HepG2 (cell line): ENCODE results near the gene DOCK9. TPM values are rescaled to one million over a fixed set of nuclear protein-coding genes. Genes with fewer than 3 reads are reported as not detected.

Experiments
- ATAC-seq: fragments of 200-7000 bp; cut with Tn5 transposase; 3 replicates; pipeline ENCODE4 v1.9.1; 2020; ENCODE audit warnings: mild to moderate bottlenecking, moderate library complexity
- BruUV-seq: library from RNA; stranded (reverse); fragments of 400-500 nt; replicated peaks from 2 replicates; lab custom pipeline; 2021; lab: Mats Ljungman, UMichigan
- CTCF ChIA-PET: fragments of 300-600 bp; formaldehyde crosslinking; extraction: SDS; loops from one replicate; lab custom pipeline; 2021; ENCODE audit warnings: low total read pairs, inconsistent platforms, low intra/inter-chr PET ratio; lab: Yijun Ruan, JAX
- POLR2A ChIA-PET: fragments of 350-600 bp; sonication (Branson Sonifier 250); formaldehyde crosslinking; loops from one replicate; lab custom pipeline; 2020; ENCODE audit warnings: antibody characterized with exemption, inconsistent platforms; lab: Yijun Ruan, JAX
- DNase-seq: peaks from one replicate; pipeline ENCODE4 v3.0.0-alpha.2; 2015; ENCODE audit warnings: low spot score
- FAIRE-seq: peaks from 3 replicates; lab custom pipeline; 2011; peaks lifted over from hg19 to GRCh38; lab: Jason Lieb, UNC
- H2AFZ ChIP-seq: one replicate; pipeline ENCODE4 v1.6.1; 2011; ENCODE audit warnings: low read length, inconsistent platforms
- H3K27ac ChIP-seq: fragments of 300-600 bp; 3 replicates; pipeline ENCODE4 v1.8.0; 2011; ENCODE audit warnings: mixed run types, mild to moderate bottlenecking, mixed read lengths, low read length, inconsistent platforms; ENCODE audit not compliant: insufficient read depth; ENCODE audit errors: extremely low read length
- H3K27me3 ChIP-seq, 2 experiments: fragments of 200-600 bp in 1 of 2; 2 replicates in 1 of 2; 3 replicates in 1 of 2; pipeline versions ENCODE4 v1.6.0 to v1.8.0; 2011; ENCODE audit warnings: low read length in 2 of 2, mild to moderate bottlenecking in 2 of 2, moderate library complexity in 2 of 2, inconsistent platforms in 1 of 2; ENCODE audit not compliant: insufficient read depth in 2 of 2, control insufficient read depth in 1 of 2
- H3K36me3 ChIP-seq, 2 experiments: fragments of 200-600 bp in 1 of 2; replicated peaks in 1 of 2; 2 replicates in 1 of 2; 3 replicates in 1 of 2; pipeline versions ENCODE4 v1.5.1 to v1.8.0; 2011; ENCODE audit warnings: low read length in 2 of 2, inconsistent platforms in 1 of 2; ENCODE audit not compliant: insufficient read depth in 2 of 2, control insufficient read depth in 1 of 2
- H3K4me1 ChIP-seq: 2 replicates; pipeline ENCODE4 v1.5.1; 2012; ENCODE audit warnings: low read length, inconsistent platforms; ENCODE audit not compliant: insufficient read depth
- H3K4me2 ChIP-seq: 2 replicates; pipeline ENCODE4 v1.6.0; 2011; ENCODE audit warnings: low read depth, low read length, inconsistent platforms
- H3K4me3 ChIP-seq, 3 experiments: fragments of 200-600 bp in 1 of 3; sonication (generic), shearing (Covaris generic) in 1 of 3; replicated peaks in 1 of 3; 2 replicates each; pipeline ENCODE4 v1.5.1; 2011 to 2016; ENCODE audit warnings: low read length in 3 of 3, inconsistent platforms in 2 of 3, low read depth in 2 of 3, mild to moderate bottlenecking in 2 of 3, control low read depth in 1 of 3, mixed read lengths in 1 of 3; ENCODE audit not compliant: insufficient read depth in 1 of 3
- H3K79me2 ChIP-seq: one replicate; pipeline ENCODE4 v1.6.1; 2011; ENCODE audit warnings: low read length, inconsistent platforms; ENCODE audit not compliant: insufficient read depth
- H3K9ac ChIP-seq: 2 replicates; pipeline ENCODE4 v1.6.0; 2011; ENCODE audit warnings: mild to moderate bottlenecking, low read depth, low read length, inconsistent platforms; ENCODE audit not compliant: insufficient read depth
- H3K9me3 ChIP-seq: 2 replicates; pipeline ENCODE4 v1.5.1; 2012; ENCODE audit warnings: mild to moderate bottlenecking, low read length
- H4K20me1 ChIP-seq: 2 replicates; pipeline ENCODE4 v1.6.0; 2011; ENCODE audit warnings: inconsistent platforms, mild to moderate bottlenecking, low read length, moderate library complexity; ENCODE audit not compliant: insufficient read depth
- ARID2 ChIP-seq: sonication (generic); formaldehyde crosslinking; IDR thresholded peaks from 2 replicates; pipeline ENCODE4 v1.8.1; 2022; ENCODE audit warnings: mild to moderate bottlenecking, missing genetic modification reagents, borderline replicate concordance
- ARNT2 ChIP-seq: sonication (generic); formaldehyde crosslinking; IDR thresholded peaks from 2 replicates; pipeline ENCODE4 v1.8.0; 2022; ENCODE audit warnings: mild to moderate bottlenecking, low read depth, missing genetic modification reagents, moderate library complexity
- MEIS1 ChIP-seq: sonication (generic); formaldehyde crosslinking; IDR thresholded peaks from 2 replicates; pipeline ENCODE4 v1.9.0; 2021; ENCODE audit warnings: mild to moderate bottlenecking, missing genetic modification reagents, moderate library complexity, borderline replicate concordance
- REXO4 ChIP-seq: sonication (generic); formaldehyde crosslinking; IDR thresholded peaks from 2 replicates; pipeline ENCODE4 v1.8.0; 2022; ENCODE audit warnings: missing genetic modification reagents, mild to moderate bottlenecking, borderline replicate concordance
- SNRNP70 ChIP-seq: fragments of 200-400 bp; formaldehyde crosslinking; IDR thresholded peaks from 2 replicates; pipeline ENCODE4 v1.6.1; 2017; ENCODE audit warnings: mild to moderate bottlenecking, low read depth, low read length, moderate library complexity
- ZBTB49 ChIP-seq: sonication (generic); formaldehyde crosslinking; IDR thresholded peaks from 2 replicates; pipeline ENCODE4 v1.4.0; 2020; ENCODE audit warnings: missing genetic modification reagents, borderline replicate concordance
- ZNF329 ChIP-seq: sonication (generic); formaldehyde crosslinking; IDR thresholded peaks from 2 replicates; pipeline ENCODE4 v1.9.0; 2021; ENCODE audit warnings: low read depth, mild to moderate bottlenecking, missing genetic modification reagents
- ZNF451 ChIP-seq: sonication (generic); formaldehyde crosslinking; IDR thresholded peaks from 2 replicates; pipeline ENCODE4 v1.5.0; 2020; ENCODE audit warnings: mild to moderate bottlenecking, missing genetic modification reagents
- ZNF572 ChIP-seq: sonication (generic); formaldehyde crosslinking; IDR thresholded peaks from 2 replicates; pipeline ENCODE4 v1.5.1; 2020; ENCODE audit warnings: mild to moderate bottlenecking, missing genetic modification reagents
- ZNF678 ChIP-seq: sonication (generic); formaldehyde crosslinking; IDR thresholded peaks from 2 replicates; pipeline ENCODE4 v1.4.0; 2020; ENCODE audit warnings: mild to moderate bottlenecking, missing genetic modification reagents
- ZNF792 ChIP-seq: IDR thresholded peaks from 2 replicates; pipeline ENCODE4 v1.6.1; 2016
- WGBS: methylation state at CpG from one replicate; pipeline ENCODE4 v1.1.6; 2017; ENCODE audit warnings: low lambda C conversion rate; 5-methylcytosine and 5-hydroxymethylcytosine counted together
- in situ Hi-C: cut with HindIII; loops from 2 replicates; pipeline ENCODE4 v1.10.0; 2017; ENCODE audit warnings: low pct_unique_long_range_greater_than_20kb; ENCODE audit not compliant: extremely low pct_ligation_motif_present
- intact Hi-C: fragments of 100-400 bp; cut with micrococcal nuclease; formaldehyde crosslinking; loops from one replicate; pipeline ENCODE4 v1.10.0; 2022; ENCODE audit not compliant: unreplicated experiment
- polyA plus RNA-seq, 8 experiments: library from polyadenylated mRNA; depleted of rRNA in 3 of 8; stranded (reverse) in 7 of 8; unstranded in 1 of 8; fragments of >200 nt; fragmentation: Illumina TruSeq in 4 of 8; extraction: Trizol in 4 of 8; gene quantifications; 2 replicates each; pipeline versions ENCODE4 v1.2.1 to v1.2.3, GENCODE V29; 2011 to 2016; ENCODE audit warnings: low read depth in 4 of 8, missing spikeins in 1 of 8, mixed read lengths in 1 of 8; ENCODE audit not compliant: insufficient read depth in 1 of 8
- total RNA-seq, 5 experiments: library from RNA; depleted of rRNA; stranded (reverse); fragments of >200 nt; fragmentation: Illumina TruSeq; extraction: Trizol; gene quantifications; 2 replicates each; pipeline ENCODE4 v1.2.3, GENCODE V29; 2016; ENCODE audit warnings: low read depth in 1 of 5
- TF ChIP-seq, protein P1 (sequence below): sonication (generic); formaldehyde crosslinking; IDR thresholded peaks from 2 replicates; pipeline ENCODE4 v1.5.0; 2020; ENCODE audit warnings: mild to moderate bottlenecking, missing genetic modification reagents, borderline replicate concordance
- TF ChIP-seq, protein P2 (sequence below): sonication (generic); formaldehyde crosslinking; IDR thresholded peaks from 2 replicates; pipeline ENCODE4 v1.8.1; 2023; ENCODE audit warnings: mild to moderate bottlenecking, moderate library complexity, missing genetic modification reagents
- TF ChIP-seq, protein P3 (sequence below): sonication (generic); formaldehyde crosslinking; IDR thresholded peaks from 2 replicates; pipeline ENCODE4 v1.4.0; 2020; ENCODE audit warnings: missing genetic modification reagents

DOCK9 gene
- total and polyA plus RNA-seq, 2 of the 13 experiments (the other 11 are each of a cell fraction or from before 2014, with no cell fraction given), result 0.44 to 0.97 TPM

GRCh38 chr13:98893371-98893770 lies 84.5 kb downstream of the DOCK9 start:
- in situ Hi-C loops, result no loop called here
- H4K20me1 ChIP-seq, result no peaks in the 10 kb centered on the region
- H3K27ac ChIP-seq, result no peak overlapping the region
- H3K36me3 ChIP-seq, result no peaks in the 10 kb centered on the region
- WGBS, result 74% methylated on average over 5 of the region's 5 CpGs
- H3K4me1 ChIP-seq, result no peaks in the 10 kb centered on the region
- no peak overlapping the region for H3K4me3 ChIP-seq
- ATAC-seq (no peak), FAIRE-seq (no peak), DNase-seq (no peak)
- no peak overlapping the region for H3K9ac ChIP-seq
- ChIA-PET CTCF (no interaction called here), POLR2A (no interaction called here)
- no peaks in the 10 kb centered on the region for H3K79me2 ChIP-seq
- no TSS peak for BruUV-seq
- no peaks in the 10 kb centered on the region for H3K9me3 ChIP-seq
- intact Hi-C loops, result no loop called here
- no peak overlapping the region for H2AFZ ChIP-seq
- no peak overlapping the region for H3K4me2 ChIP-seq
- no peaks in the 10 kb centered on the region for H3K27me3 ChIP-seq
- TF ChIP-seq ARNT2 (no peak), ZNF678 (CRISPR knock-in tag) (no peak), ZNF572 (no peak), ZNF329 (CRISPR knock-in tag) (no peak), REXO4 (CRISPR knock-in tag) (no peak), SNRNP70 (no peak), ZNF451 (no peak), ZBTB49 (CRISPR knock-in tag) (no peak), ARID2 (CRISPR knock-in tag) (no peak), MEIS1 (CRISPR knock-in tag) (no peak), ZNF792 (no peak)
- TF ChIP-seq, protein P1, sequence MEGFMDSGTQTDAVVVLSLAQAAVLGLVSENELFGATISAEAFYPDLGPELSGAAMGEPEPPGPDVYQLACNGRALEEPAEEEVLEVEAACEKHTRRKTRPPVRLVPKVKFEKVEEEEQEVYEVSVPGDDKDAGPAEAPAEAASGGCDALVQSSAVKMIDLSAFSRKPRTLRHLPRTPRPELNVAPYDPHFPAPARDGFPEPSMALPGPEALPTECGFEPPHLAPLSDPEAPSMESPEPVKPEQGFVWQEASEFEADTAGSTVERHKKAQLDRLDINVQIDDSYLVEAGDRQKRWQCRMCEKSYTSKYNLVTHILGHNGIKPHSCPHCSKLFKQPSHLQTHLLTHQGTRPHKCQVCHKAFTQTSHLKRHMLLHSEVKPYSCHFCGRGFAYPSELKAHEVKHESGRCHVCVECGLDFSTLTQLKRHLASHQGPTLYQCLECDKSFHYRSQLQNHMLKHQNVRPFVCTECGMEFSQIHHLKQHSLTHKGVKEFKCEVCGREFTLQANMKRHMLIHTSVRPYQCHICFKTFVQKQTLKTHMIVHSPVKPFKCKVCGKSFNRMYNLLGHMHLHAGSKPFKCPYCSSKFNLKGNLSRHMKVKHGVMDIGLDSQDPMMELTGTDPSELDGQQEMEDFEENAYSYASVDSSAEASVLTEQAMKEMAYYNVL (CRISPR knock-in tag), result no peak
- TF ChIP-seq, protein P2, sequence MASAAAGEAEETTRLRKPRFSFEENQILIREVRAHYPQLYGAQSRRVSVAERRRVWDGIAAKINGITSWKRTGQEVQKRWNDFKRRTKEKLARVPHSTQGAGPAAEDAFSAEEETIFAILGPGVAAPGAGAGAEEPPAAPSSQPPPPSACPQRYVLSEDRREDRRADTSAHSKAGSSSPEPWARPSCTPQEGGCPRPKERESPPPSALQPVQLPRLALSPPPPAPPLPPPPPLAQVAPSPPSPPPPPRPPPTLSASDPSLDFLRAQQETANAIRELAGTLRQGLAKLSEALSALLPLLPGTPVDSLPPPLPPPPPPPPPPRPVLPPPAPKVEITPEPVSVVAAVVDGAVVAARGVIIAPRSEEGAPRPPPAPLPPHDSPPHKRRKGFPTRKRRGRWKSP, result no peak
- TF ChIP-seq, protein P3, sequence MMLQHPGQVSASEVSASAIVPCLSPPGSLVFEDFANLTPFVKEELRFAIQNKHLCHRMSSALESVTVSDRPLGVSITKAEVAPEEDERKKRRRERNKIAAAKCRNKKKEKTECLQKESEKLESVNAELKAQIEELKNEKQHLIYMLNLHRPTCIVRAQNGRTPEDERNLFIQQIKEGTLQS, result no peak
- TF ChIP-seq, all 625 proteins: peak for 0
